Measurements from ENCODE around the gene FRAS1.

Gene FRAS1

DNA sequence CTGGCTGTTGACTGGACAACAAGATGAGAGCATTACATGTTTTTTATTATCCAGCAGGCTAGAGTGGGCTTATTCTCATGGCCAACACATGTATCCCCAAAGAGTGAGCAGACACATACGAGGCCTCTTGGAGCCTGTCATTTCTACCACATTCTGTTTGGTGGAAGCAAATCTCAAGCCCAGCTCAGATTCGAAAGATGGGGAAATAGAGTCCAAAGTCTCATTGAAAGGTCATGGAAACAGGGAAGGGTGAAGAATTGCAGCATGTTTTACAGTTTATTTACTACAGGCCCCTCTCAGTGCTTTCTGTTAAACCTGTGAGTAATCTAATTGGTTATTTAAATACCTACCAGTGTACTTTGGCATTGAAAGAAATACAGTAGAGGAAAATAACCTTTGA lies 108.6 kb downstream of the FRAS1 start:
- 100% methylated on average over 1 of the region's 2 CpGs for WGBS (ENCODE audit: insufficient coverage)
- ChIA-PET CTCF (no interaction called here), POLR2A (no interaction called here)
- H3K4me1 ChIP-seq (ENCODE audit: control extremely low read depth in 1 of 4, control insufficient read depth in 4 of 4, insufficient read depth in 4 of 4, low read length in 3 of 4), result peaks cover 0 to 22% (median 9%) of the 10 kb centered on the region in 4 experiments
- no peak overlapping the region for H3K27ac ChIP-seq (ENCODE audit: insufficient read depth in 1 of 2, low read depth in 1 of 2, low read length in 2 of 2, poor library complexity in 1 of 2, severe bottlenecking in 2 of 2)
- no peak overlapping the region for H3K4me3 ChIP-seq (ENCODE audit: control insufficient read depth in 1 of 7, extremely low read depth in 1 of 7, insufficient read depth in 4 of 7, low read depth in 2 of 7, low read length in 6 of 7)
- no peaks in the 10 kb centered on the region for H3K36me3 ChIP-seq (ENCODE audit: control insufficient read depth in 4 of 4, insufficient read depth in 4 of 4, low read length in 3 of 4)
- no peaks in the 10 kb centered on the region for H3K9me3 ChIP-seq (ENCODE audit: control extremely low read depth in 1 of 5, control insufficient read depth in 4 of 5, insufficient read depth in 2 of 5, low read depth in 1 of 5, low read length in 4 of 5)
- H3K27me3 ChIP-seq (replicated peaks in 2 of 5; ENCODE audit: control insufficient read depth in 4 of 5, insufficient read depth in 5 of 5, low read length in 4 of 5), result peaks cover 0 to 3% (median 0%) of the 10 kb centered on the region in 5 experiments
- DNase-seq, result no peak

DNA sequence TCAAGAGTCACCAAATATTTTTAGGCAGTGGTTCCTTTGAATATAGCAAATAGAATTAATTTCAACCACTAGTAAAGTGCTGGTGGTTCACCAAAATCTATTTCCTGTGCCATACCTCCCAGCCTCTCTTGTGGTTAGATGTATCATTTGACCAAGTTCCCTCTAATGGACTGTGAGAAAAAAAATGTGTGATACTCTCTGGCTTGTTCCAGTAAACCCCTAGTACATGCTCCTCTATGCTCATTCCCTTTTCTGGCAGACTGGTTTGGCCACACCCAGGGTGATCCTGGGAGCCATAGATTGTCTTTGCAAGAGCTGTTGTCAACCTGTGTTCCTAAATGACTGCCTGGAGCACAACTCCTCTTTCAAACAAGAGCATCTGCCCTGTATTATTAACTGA lies 109.5 kb downstream of the FRAS1 start:
- DNase-seq, result peak; percentile 28 to 80 (median 75)
- Histone ChIP-seq H3K27me3 (replicated peaks in 2 of 5; ENCODE audit: control insufficient read depth in 4 of 5, insufficient read depth in 5 of 5, low read length in 4 of 5) (peaks cover 0 to 3% (median 0%) of the 10 kb centered on the region in 5 experiments), H3K9me3 (ENCODE audit: control extremely low read depth in 1 of 5, control insufficient read depth in 4 of 5, insufficient read depth in 2 of 5, low read depth in 1 of 5, low read length in 4 of 5) (no peaks in the 10 kb centered on the region), H3K4me1 (ENCODE audit: control extremely low read depth in 1 of 4, control insufficient read depth in 4 of 4, insufficient read depth in 4 of 4, low read length in 3 of 4) (peaks cover 0 to 22% (median 9%) of the 10 kb centered on the region in 4 experiments), H3K36me3 (ENCODE audit: control insufficient read depth in 4 of 4, insufficient read depth in 4 of 4, low read length in 3 of 4) (no peaks in the 10 kb centered on the region), H3K4me3 (ENCODE audit: control insufficient read depth in 1 of 7, extremely low read depth in 1 of 7, insufficient read depth in 4 of 7, low read depth in 2 of 7, low read length in 6 of 7) (no peak overlapping the region), H3K27ac (ENCODE audit: insufficient read depth in 1 of 2, low read depth in 1 of 2, low read length in 2 of 2, poor library complexity in 1 of 2, severe bottlenecking in 2 of 2) (no peak overlapping the region)
- ChIA-PET CTCF (interaction anchor here (1.1 kb wide), 1 partner anchor 107 kb away, joined by 3 read pairs; no protein-coding TSS in a partner anchor), POLR2A (no interaction called here)

DNA sequence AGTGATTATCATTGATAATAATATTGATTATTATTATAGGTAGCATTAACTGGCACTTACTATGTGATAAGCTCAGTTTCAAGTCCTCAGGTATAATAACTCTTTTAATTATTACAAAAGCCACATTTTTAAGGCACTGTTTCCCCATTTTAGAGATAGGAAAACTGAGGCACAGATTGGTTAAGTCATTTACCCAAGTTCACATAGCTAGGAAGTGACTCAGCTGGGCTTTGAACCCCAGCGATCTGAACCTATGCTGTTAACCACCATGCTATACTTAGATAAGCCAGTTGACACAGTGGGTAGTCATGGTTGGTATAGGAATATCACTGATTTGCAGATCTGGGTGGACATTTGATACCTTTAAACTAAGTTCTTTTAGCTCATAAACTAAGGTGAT lies 110.4 kb downstream of the FRAS1 start:
- H3K27me3 ChIP-seq (replicated peaks in 2 of 5; ENCODE audit: control insufficient read depth in 4 of 5, insufficient read depth in 5 of 5, low read length in 4 of 5), result peaks cover 0 to 3% (median 0%) of the 10 kb centered on the region in 5 experiments
- H3K9me3 ChIP-seq (ENCODE audit: control extremely low read depth in 1 of 5, control insufficient read depth in 4 of 5, insufficient read depth in 2 of 5, low read depth in 1 of 5, low read length in 4 of 5), result no peaks in the 10 kb centered on the region
- no peak overlapping the region for H3K27ac ChIP-seq (ENCODE audit: insufficient read depth in 1 of 2, low read depth in 1 of 2, low read length in 2 of 2, poor library complexity in 1 of 2, severe bottlenecking in 2 of 2)
- DNase-seq, result no peak
- no peaks in the 10 kb centered on the region for H3K36me3 ChIP-seq (ENCODE audit: control insufficient read depth in 4 of 4, insufficient read depth in 4 of 4, low read length in 3 of 4)
- ChIA-PET CTCF (interaction anchor here (0.6 to 1.1 kb wide), 3 partner anchors 107 to 501 kb away, joined by 3 to 4 read pairs (median 3); no protein-coding TSS in a partner anchor), POLR2A (no interaction called here)
- H3K4me1 ChIP-seq (ENCODE audit: control extremely low read depth in 1 of 4, control insufficient read depth in 4 of 4, insufficient read depth in 4 of 4, low read length in 3 of 4), result peaks cover 0 to 22% (median 9%) of the 10 kb centered on the region in 4 experiments
- no peak overlapping the region for H3K4me3 ChIP-seq (ENCODE audit: control insufficient read depth in 1 of 7, extremely low read depth in 1 of 7, insufficient read depth in 4 of 7, low read depth in 2 of 7, low read length in 6 of 7)
- no CpG with 5 or more reads among the region's 1 CpG for WGBS (ENCODE audit: insufficient coverage)

DNA sequence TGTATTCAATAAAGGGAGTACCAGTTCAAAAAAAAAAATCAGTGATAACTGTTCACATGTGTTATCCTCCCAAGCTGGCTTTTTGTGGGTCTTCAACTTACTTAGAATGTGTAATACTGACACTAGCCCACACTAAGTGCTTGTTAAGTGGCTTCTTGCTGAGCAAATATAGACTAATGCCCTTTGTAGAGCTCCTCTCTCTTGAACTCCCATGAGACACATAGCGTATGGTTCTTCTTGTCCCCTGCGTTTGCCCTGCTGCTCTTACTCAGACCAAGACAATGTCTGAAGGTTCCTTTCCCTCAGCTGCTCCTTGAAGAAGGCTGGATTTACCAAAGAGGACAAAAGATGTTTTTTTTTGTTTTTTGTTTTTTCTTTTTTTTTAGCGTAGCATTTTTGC lies 110.9 kb downstream of the FRAS1 start:
- H3K27me3 ChIP-seq (replicated peaks in 2 of 5; ENCODE audit: control insufficient read depth in 4 of 5, insufficient read depth in 5 of 5, low read length in 4 of 5), result peaks cover 0 to 3% (median 0%) of the 10 kb centered on the region in 5 experiments
- no peaks in the 10 kb centered on the region for H3K9me3 ChIP-seq (ENCODE audit: control extremely low read depth in 1 of 5, control insufficient read depth in 4 of 5, insufficient read depth in 2 of 5, low read depth in 1 of 5, low read length in 4 of 5)
- CTCF ChIA-PET, result interaction anchor here (0.6 to 0.8 kb wide), 2 partner anchors 349 to 500 kb away, joined by 3 to 4 read pairs; no protein-coding TSS in a partner anchor
- H3K4me1 ChIP-seq (ENCODE audit: control extremely low read depth in 1 of 4, control insufficient read depth in 4 of 4, insufficient read depth in 4 of 4, low read length in 3 of 4), result peaks cover 0 to 22% (median 9%) of the 10 kb centered on the region in 4 experiments
- no peaks in the 10 kb centered on the region for H3K36me3 ChIP-seq (ENCODE audit: control insufficient read depth in 4 of 4, insufficient read depth in 4 of 4, low read length in 3 of 4)
- WGBS (ENCODE audit: insufficient coverage), result 89% methylated on average over 1 of the region's 3 CpGs
- no peak for DNase-seq
- H3K4me3 ChIP-seq (ENCODE audit: control insufficient read depth in 1 of 7, extremely low read depth in 1 of 7, insufficient read depth in 4 of 7, low read depth in 2 of 7, low read length in 6 of 7), result no peak overlapping the region
- no peak overlapping the region for H3K27ac ChIP-seq (ENCODE audit: insufficient read depth in 1 of 2, low read depth in 1 of 2, low read length in 2 of 2, poor library complexity in 1 of 2, severe bottlenecking in 2 of 2)
- POLR2A ChIA-PET, result no interaction called here

DNA sequence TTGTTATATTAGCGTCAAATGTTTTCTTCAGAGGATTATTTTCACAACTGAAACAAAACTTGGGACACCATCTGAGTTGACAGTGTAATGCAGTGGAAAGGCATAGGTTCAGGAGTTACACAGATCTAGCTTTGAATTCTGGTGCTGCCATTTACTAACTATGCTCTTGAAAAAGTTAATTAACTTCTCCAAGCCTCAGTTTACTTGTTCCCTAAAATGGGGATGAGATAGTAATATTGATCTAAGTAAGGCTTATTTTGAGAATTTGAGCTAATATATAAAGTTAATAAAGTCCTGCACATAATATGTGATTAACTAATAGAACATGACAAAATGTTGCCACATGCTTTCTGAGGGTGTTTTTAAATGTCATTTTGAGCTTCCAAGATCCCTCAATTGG lies 112.6 kb downstream of the FRAS1 start:
- Histone ChIP-seq H3K4me1 (ENCODE audit: control extremely low read depth in 1 of 4, control insufficient read depth in 4 of 4, insufficient read depth in 4 of 4, low read length in 3 of 4) (peaks cover 0 to 16% (median 7%) of the 10 kb centered on the region in 4 experiments), H3K4me3 (ENCODE audit: control insufficient read depth in 1 of 7, extremely low read depth in 1 of 7, insufficient read depth in 4 of 7, low read depth in 2 of 7, low read length in 6 of 7) (no peak overlapping the region), H3K27me3 (replicated peaks in 2 of 5; ENCODE audit: control insufficient read depth in 4 of 5, insufficient read depth in 5 of 5, low read length in 4 of 5) (peaks cover 0 to 3% (median 0%) of the 10 kb centered on the region in 5 experiments), H3K9me3 (ENCODE audit: control extremely low read depth in 1 of 5, control insufficient read depth in 4 of 5, insufficient read depth in 2 of 5, low read depth in 1 of 5, low read length in 4 of 5) (peaks cover 0 to 2% (median 0%) of the 10 kb centered on the region in 5 experiments), H3K36me3 (ENCODE audit: control insufficient read depth in 4 of 4, insufficient read depth in 4 of 4, low read length in 3 of 4) (no peaks in the 10 kb centered on the region), H3K27ac (ENCODE audit: insufficient read depth in 1 of 2, low read depth in 1 of 2, low read length in 2 of 2, poor library complexity in 1 of 2, severe bottlenecking in 2 of 2) (no peak overlapping the region)
- CTCF ChIA-PET, result no interaction called here
- WGBS (ENCODE audit: insufficient coverage), result no CpG with 5 or more reads among the region's 1 CpG
- POLR2A ChIA-PET, result no interaction called here
- DNase-seq, result no peak

DNA sequence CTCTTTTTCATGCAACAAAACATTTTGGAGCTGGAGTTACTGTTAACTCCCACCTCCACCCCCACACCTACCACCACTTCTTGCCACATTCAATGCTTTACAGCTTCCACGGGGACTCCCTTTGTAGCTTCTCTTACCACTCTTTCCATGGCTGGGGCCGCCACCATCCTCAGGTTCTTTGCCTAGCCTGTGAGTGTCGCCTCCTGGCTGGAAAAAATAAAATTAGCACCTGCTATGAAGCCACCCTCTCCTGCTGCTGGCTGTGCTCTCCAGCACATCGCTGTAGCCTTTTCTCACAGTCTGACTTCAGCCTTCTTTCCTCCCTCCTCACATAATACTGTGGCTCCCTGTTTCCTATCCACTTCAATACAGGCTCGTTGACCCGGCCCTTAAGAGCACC lies 114.4 kb downstream of the FRAS1 start:
- ChIA-PET CTCF (interaction anchor here (0.7 kb wide), 1 partner anchor 17 kb away, joined by 4 read pairs; no protein-coding TSS in a partner anchor), POLR2A (no interaction called here)
- Histone ChIP-seq H3K27ac (ENCODE audit: insufficient read depth in 1 of 2, low read depth in 1 of 2, low read length in 2 of 2, poor library complexity in 1 of 2, severe bottlenecking in 2 of 2) (no peak overlapping the region), H3K9me3 (ENCODE audit: control extremely low read depth in 1 of 5, control insufficient read depth in 4 of 5, insufficient read depth in 2 of 5, low read depth in 1 of 5, low read length in 4 of 5) (peaks cover 0 to 2% (median 0%) of the 10 kb centered on the region in 5 experiments), H3K27me3 (replicated peaks in 2 of 5; ENCODE audit: control insufficient read depth in 4 of 5, insufficient read depth in 5 of 5, low read length in 4 of 5) (peaks cover 0 to 3% (median 1%) of the 10 kb centered on the region in 5 experiments), H3K36me3 (ENCODE audit: control insufficient read depth in 4 of 4, insufficient read depth in 4 of 4, low read length in 3 of 4) (no peaks in the 10 kb centered on the region), H3K4me3 (ENCODE audit: control insufficient read depth in 1 of 7, extremely low read depth in 1 of 7, insufficient read depth in 4 of 7, low read depth in 2 of 7, low read length in 6 of 7) (no peak overlapping the region), H3K4me1 (ENCODE audit: control extremely low read depth in 1 of 4, control insufficient read depth in 4 of 4, insufficient read depth in 4 of 4, low read length in 3 of 4) (peaks cover 0 to 8% (median 5%) of the 10 kb centered on the region in 4 experiments)
- no peak for DNase-seq
- WGBS (ENCODE audit: insufficient coverage), result 97% methylated on average over 6 of the region's 6 CpGs

DNA sequence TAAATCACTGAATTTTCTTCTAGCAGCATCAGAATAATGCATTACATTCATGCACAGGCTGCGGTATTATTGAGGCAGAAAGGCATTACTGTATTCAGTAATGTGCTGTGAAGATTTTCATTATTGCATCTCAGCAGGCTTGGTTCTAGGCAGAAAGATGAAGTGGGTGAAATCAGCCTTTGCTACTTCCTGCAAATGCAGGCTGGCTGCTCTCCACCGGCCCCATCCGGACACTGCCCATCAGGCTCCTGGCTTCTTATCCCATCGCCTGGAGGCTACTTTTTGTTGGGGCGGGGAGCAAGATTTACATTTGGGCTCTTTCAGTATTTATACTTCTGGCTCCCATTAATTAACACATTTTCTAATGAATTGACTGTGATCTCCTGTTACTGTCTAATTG lies 117.8 kb downstream of the FRAS1 start:
- DNase-seq, result no peak
- CTCF ChIA-PET, result no interaction called here
- Histone ChIP-seq H3K27ac (ENCODE audit: insufficient read depth in 1 of 2, low read depth in 1 of 2, low read length in 2 of 2, poor library complexity in 1 of 2, severe bottlenecking in 2 of 2) (no peak overlapping the region), H3K36me3 (ENCODE audit: control insufficient read depth in 4 of 4, insufficient read depth in 4 of 4, low read length in 3 of 4) (no peaks in the 10 kb centered on the region), H3K9me3 (ENCODE audit: control extremely low read depth in 1 of 5, control insufficient read depth in 4 of 5, insufficient read depth in 2 of 5, low read depth in 1 of 5, low read length in 4 of 5) (peaks cover 0 to 2% (median 0%) of the 10 kb centered on the region in 5 experiments), H3K27me3 (replicated peaks in 2 of 5; ENCODE audit: control insufficient read depth in 4 of 5, insufficient read depth in 5 of 5, low read length in 4 of 5) (peaks cover 0 to 1% (median 0%) of the 10 kb centered on the region in 5 experiments), H3K4me1 (ENCODE audit: control extremely low read depth in 1 of 4, control insufficient read depth in 4 of 4, insufficient read depth in 4 of 4, low read length in 3 of 4) (no peaks in the 10 kb centered on the region), H3K4me3 (ENCODE audit: control insufficient read depth in 1 of 7, extremely low read depth in 1 of 7, insufficient read depth in 4 of 7, low read depth in 2 of 7, low read length in 6 of 7) (no peak overlapping the region)
- 100% methylated on average over 1 of the region's 5 CpGs for WGBS (ENCODE audit: insufficient coverage)
- POLR2A ChIA-PET, result no interaction called here
